Astrocyte (in vitro differentiated cells and primary cell): ENCODE data around the gene METTL25. TPM values are rescaled to one million over a fixed set of nuclear protein-coding genes. Genes with fewer than 3 reads are reported as not detected.

Experiments used
- DNase-seq: peaks from one replicate; pipeline ENCODE4 v3.0.0-alpha.2; 2010; ENCODE audit warnings: low read depth
- FAIRE-seq: peaks from 2 replicates; lab custom pipeline; 2011; peaks lifted over from hg19 to GRCh38; lab: Jason Lieb, UNC
- H2AFZ ChIP-seq: 2 replicates; pipeline ENCODE4 v1.6.0; 2012; ENCODE audit warnings: low read depth, low read length, inconsistent platforms
- H3K27ac ChIP-seq: 2 replicates; pipeline ENCODE4 v1.5.1; 2011; ENCODE audit warnings: low read depth, low read length, inconsistent platforms
- H3K27me3 ChIP-seq: 2 replicates; pipeline ENCODE4 v1.6.0; 2011; ENCODE audit warnings: low read length, inconsistent platforms; ENCODE audit not compliant: insufficient read depth
- H3K36me3 ChIP-seq: 2 replicates; pipeline ENCODE4 v1.5.1; 2011; ENCODE audit warnings: low read length, inconsistent platforms; ENCODE audit not compliant: insufficient read depth
- H3K4me1 ChIP-seq: 2 replicates; pipeline ENCODE4 v1.5.1; 2011; ENCODE audit warnings: low read length, inconsistent platforms; ENCODE audit not compliant: insufficient read depth
- H3K4me2 ChIP-seq: 2 replicates; pipeline ENCODE4 v1.6.0; 2012; ENCODE audit warnings: low read length, inconsistent platforms
- H3K4me3 ChIP-seq: 2 replicates; pipeline ENCODE4 v1.5.1; 2011; ENCODE audit warnings: low read depth, mild to moderate bottlenecking, low read length, inconsistent platforms; ENCODE audit not compliant: insufficient read depth
- H3K79me2 ChIP-seq: 2 replicates; pipeline ENCODE4 v1.6.0; 2012; ENCODE audit warnings: mild to moderate bottlenecking, low read length, inconsistent platforms; ENCODE audit not compliant: insufficient read depth
- H3K9ac ChIP-seq: 2 replicates; pipeline ENCODE4 v1.6.0; 2012; ENCODE audit warnings: mild to moderate bottlenecking, low read length, inconsistent platforms
- H3K9me3 ChIP-seq: 2 replicates; pipeline ENCODE4 v1.5.1; 2012; ENCODE audit warnings: low read depth, mild to moderate bottlenecking, low read length, inconsistent platforms; ENCODE audit not compliant: insufficient read depth
- H4K20me1 ChIP-seq: 2 replicates; pipeline ENCODE4 v1.6.0; 2012; ENCODE audit warnings: low read length, inconsistent platforms; ENCODE audit not compliant: insufficient read depth
- H3K27ac Mint-ChIP-seq: one replicate; pipeline ENCODE4 v1.8.0; 2021; ENCODE audit warnings: mild to moderate bottlenecking, mixed read lengths; ENCODE audit not compliant: unreplicated experiment
- H3K27me3 Mint-ChIP-seq: one replicate; pipeline ENCODE4 v1.8.0; 2021; ENCODE audit warnings: low read depth, mixed read lengths; ENCODE audit not compliant: unreplicated experiment
- H3K36me3 Mint-ChIP-seq: one replicate; pipeline ENCODE4 v1.8.0; 2021; ENCODE audit warnings: low read depth, mixed read lengths; ENCODE audit not compliant: unreplicated experiment
- H3K4me1 Mint-ChIP-seq: one replicate; pipeline ENCODE4 v1.8.0; 2021; ENCODE audit warnings: low read depth, mixed read lengths; ENCODE audit not compliant: unreplicated experiment
- H3K4me3 Mint-ChIP-seq: one replicate; pipeline ENCODE4 v1.8.0; 2021; ENCODE audit warnings: mild to moderate bottlenecking, moderate library complexity, mixed read lengths; ENCODE audit not compliant: unreplicated experiment
- H3K9me3 Mint-ChIP-seq: one replicate; pipeline ENCODE4 v1.8.0; 2021; ENCODE audit warnings: mild to moderate bottlenecking, mixed read lengths; ENCODE audit not compliant: unreplicated experiment
- EZH2 ChIP-seq: IDR thresholded peaks from 2 replicates; pipeline ENCODE4 v1.6.1; 2012; ENCODE audit warnings: mild to moderate bottlenecking, low read length, inconsistent platforms; ENCODE audit not compliant: insufficient read depth
- total RNA-seq: library from RNA; stranded (reverse); gene quantifications from 2 replicates; pipeline ENCODE4 v1.2.1, GENCODE V29; 2021
- TF ChIP-seq, protein P1 (sequence below): IDR thresholded peaks from 2 replicates; pipeline ENCODE4 v1.5.1; 2011; ENCODE audit warnings: low read depth, mild to moderate bottlenecking, inconsistent platforms, low read length, moderate library complexity; ENCODE audit not compliant: insufficient read depth

The METTL25 gene
- total RNA-seq, 1 donor from 2014 or later, result 9.4 TPM

DNA sequence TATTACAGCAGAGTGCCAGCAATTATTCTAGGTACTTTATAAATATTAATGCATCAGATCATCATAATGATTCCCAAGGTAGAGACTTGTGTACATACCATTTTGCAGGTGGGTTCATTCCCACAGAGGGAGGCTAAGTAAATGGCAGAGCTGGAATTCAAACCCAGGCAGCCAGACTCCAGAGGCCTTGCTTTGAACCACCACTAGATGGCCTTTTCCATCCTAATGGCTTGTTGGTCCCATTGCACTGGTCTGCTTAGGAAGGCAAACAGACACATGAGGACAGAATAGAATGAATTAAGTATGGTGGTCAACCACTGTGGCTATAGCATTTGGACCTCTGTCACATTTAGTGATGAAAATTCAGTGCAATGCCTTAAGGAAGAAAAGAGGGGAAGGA, 158.7 kb downstream of the METTL25 start:
- H3K4me3 ChIP-seq, result no peak overlapping the region
- DNase-seq (no peak), FAIRE-seq (no peak)
- H3K4me1 ChIP-seq, result no peaks in the 10 kb centered on the region
- Mint-ChIP-seq H3K27me3 (no peaks in the 10 kb centered on the region), H3K9me3 (no peaks in the 10 kb centered on the region), H3K4me1 (no peaks in the 10 kb centered on the region), H3K4me3 (no peak overlapping the region), H3K36me3 (no peaks in the 10 kb centered on the region), H3K27ac (no peak overlapping the region)
- no peaks in the 10 kb centered on the region for H4K20me1 ChIP-seq
- H3K27ac ChIP-seq, result no peak overlapping the region
- no peak for TF ChIP-seq EZH2
- TF ChIP-seq, protein P1, sequence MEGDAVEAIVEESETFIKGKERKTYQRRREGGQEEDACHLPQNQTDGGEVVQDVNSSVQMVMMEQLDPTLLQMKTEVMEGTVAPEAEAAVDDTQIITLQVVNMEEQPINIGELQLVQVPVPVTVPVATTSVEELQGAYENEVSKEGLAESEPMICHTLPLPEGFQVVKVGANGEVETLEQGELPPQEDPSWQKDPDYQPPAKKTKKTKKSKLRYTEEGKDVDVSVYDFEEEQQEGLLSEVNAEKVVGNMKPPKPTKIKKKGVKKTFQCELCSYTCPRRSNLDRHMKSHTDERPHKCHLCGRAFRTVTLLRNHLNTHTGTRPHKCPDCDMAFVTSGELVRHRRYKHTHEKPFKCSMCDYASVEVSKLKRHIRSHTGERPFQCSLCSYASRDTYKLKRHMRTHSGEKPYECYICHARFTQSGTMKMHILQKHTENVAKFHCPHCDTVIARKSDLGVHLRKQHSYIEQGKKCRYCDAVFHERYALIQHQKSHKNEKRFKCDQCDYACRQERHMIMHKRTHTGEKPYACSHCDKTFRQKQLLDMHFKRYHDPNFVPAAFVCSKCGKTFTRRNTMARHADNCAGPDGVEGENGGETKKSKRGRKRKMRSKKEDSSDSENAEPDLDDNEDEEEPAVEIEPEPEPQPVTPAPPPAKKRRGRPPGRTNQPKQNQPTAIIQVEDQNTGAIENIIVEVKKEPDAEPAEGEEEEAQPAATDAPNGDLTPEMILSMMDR, result peak; percentile 17
- no peaks in the 10 kb centered on the region for H3K79me2 ChIP-seq
- H3K9ac ChIP-seq, result no peak overlapping the region
- H3K9me3 ChIP-seq, result no peaks in the 10 kb centered on the region
- H3K36me3 ChIP-seq, result no peaks in the 10 kb centered on the region
- H3K4me2 ChIP-seq, result no peak overlapping the region
- no peaks in the 10 kb centered on the region for H3K27me3 ChIP-seq
- H2AFZ ChIP-seq, result no peak overlapping the region

GRCh38 chr12:82517808-82518207, 159.5 kb downstream of the METTL25 start:
- H3K36me3 ChIP-seq, result no peaks in the 10 kb centered on the region
- H3K4me1 ChIP-seq, result no peaks in the 10 kb centered on the region
- H4K20me1 ChIP-seq, result no peaks in the 10 kb centered on the region
- no peaks in the 10 kb centered on the region for H3K4me1 Mint-ChIP-seq
- no peaks in the 10 kb centered on the region for H3K27me3 Mint-ChIP-seq
- DNase-seq (no peak), FAIRE-seq (no peak)
- H3K9me3 ChIP-seq, result no peaks in the 10 kb centered on the region
- no peaks in the 10 kb centered on the region for H3K9me3 Mint-ChIP-seq
- TF ChIP-seq EZH2, result no peak
- TF ChIP-seq, protein P1, result no peak
- H3K36me3 Mint-ChIP-seq, result no peaks in the 10 kb centered on the region
- H3K27ac Mint-ChIP-seq, result no peak overlapping the region
- H3K9ac ChIP-seq, result no peak overlapping the region
- no peaks in the 10 kb centered on the region for H3K79me2 ChIP-seq
- H3K4me3 Mint-ChIP-seq, result no peak overlapping the region
- no peak overlapping the region for H3K27ac ChIP-seq
- H3K27me3 ChIP-seq, result no peaks in the 10 kb centered on the region
- no peak overlapping the region for H3K4me2 ChIP-seq
- no peak overlapping the region for H3K4me3 ChIP-seq
- H2AFZ ChIP-seq, result no peak overlapping the region

DNA sequence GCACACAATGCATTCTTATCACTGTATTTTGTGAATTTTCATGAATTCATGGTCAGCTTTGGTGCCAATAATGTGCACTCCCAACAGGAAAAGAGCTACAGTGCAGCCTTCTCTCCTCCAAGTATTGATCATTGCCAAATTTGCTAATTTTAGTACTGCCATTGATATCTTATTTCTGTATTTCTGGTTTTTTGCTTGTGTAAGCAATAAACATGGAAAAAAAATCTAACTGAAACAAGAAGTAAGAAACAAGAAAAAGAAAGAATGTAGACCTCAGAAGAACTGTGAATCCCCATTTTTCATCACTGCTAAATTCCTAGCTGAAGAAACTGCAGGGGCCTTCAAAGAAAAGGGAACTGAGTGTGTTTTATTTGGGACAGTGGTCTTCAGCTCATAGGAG, 161.2 kb downstream of the METTL25 start:
- Mint-ChIP-seq H3K4me3 (no peak overlapping the region), H3K36me3 (no peaks in the 10 kb centered on the region), H3K27ac (no peak overlapping the region), H3K27me3 (no peaks in the 10 kb centered on the region), H3K4me1 (peaks cover 7% of the 10 kb centered on the region), H3K9me3 (no peaks in the 10 kb centered on the region)
- no peak overlapping the region for H3K27ac ChIP-seq
- FAIRE-seq (no peak), DNase-seq (no peak)
- H3K4me3 ChIP-seq, result no peak overlapping the region
- no peaks in the 10 kb centered on the region for H3K79me2 ChIP-seq
- H3K36me3 ChIP-seq, result no peaks in the 10 kb centered on the region
- no peaks in the 10 kb centered on the region for H4K20me1 ChIP-seq
- no peaks in the 10 kb centered on the region for H3K4me1 ChIP-seq
- H3K9ac ChIP-seq, result no peak overlapping the region
- no peak for TF ChIP-seq EZH2
- TF ChIP-seq, protein P1, result no peak
- no peak overlapping the region for H2AFZ ChIP-seq
- no peak overlapping the region for H3K4me2 ChIP-seq
- no peaks in the 10 kb centered on the region for H3K9me3 ChIP-seq
- no peaks in the 10 kb centered on the region for H3K27me3 ChIP-seq
